Peyer's patch (tissue), 4 donors: Measurements from ENCODE around the gene CT45A10.

Source experiments
- POLR2A ChIP-seq, 2 donors: fragments of 450-650 bp; IDR thresholded peaks; one replicate each; pipeline ENCODE4 v1.5.1; 2017; ENCODE audit warnings: antibody characterized with exemption in 2 of 2, mild to moderate bottlenecking in 2 of 2, moderate library complexity in 2 of 2
- TF ChIP-seq, protein P1 (sequence below), 6 experiments: fragments of 450-650 bp in 4 of 6; fragments of 200-600 bp in 2 of 6; sonication (generic) in 1 of 6; IDR thresholded peaks; one replicate each; pipeline ENCODE4 v1.5.1; 2017 to 2019; ENCODE audit warnings: antibody characterized with exemption in 6 of 6, mild to moderate bottlenecking in 3 of 6, moderate library complexity in 1 of 6

DNA sequence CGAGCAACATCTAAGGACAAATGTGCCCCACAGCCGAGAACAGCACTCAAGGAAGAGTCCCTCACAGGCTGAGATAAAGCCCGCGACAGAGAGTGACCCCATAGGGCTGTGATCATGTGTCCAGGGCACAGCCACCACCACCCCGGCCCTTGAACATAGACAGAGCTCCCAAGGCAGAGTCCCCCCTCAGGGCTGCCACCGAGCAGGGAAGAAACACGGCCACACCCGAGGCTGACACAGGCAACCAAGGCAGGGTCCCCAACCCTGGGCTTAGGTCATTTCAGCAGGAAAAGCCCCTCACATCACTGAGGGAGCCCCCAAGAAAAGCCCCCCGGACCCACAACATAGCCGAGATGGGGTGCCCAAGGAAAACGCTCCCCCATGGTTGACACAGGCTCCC, 463 bp downstream of the CT45A10 start:
- no peak for TF ChIP-seq POLR2A (IDR thresholded peaks at IDR 0.05)
- TF ChIP-seq, protein P1, sequence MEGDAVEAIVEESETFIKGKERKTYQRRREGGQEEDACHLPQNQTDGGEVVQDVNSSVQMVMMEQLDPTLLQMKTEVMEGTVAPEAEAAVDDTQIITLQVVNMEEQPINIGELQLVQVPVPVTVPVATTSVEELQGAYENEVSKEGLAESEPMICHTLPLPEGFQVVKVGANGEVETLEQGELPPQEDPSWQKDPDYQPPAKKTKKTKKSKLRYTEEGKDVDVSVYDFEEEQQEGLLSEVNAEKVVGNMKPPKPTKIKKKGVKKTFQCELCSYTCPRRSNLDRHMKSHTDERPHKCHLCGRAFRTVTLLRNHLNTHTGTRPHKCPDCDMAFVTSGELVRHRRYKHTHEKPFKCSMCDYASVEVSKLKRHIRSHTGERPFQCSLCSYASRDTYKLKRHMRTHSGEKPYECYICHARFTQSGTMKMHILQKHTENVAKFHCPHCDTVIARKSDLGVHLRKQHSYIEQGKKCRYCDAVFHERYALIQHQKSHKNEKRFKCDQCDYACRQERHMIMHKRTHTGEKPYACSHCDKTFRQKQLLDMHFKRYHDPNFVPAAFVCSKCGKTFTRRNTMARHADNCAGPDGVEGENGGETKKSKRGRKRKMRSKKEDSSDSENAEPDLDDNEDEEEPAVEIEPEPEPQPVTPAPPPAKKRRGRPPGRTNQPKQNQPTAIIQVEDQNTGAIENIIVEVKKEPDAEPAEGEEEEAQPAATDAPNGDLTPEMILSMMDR (IDR thresholded peaks at IDR 0.05), result no peak
